ENCODE data around the gene CRTC2.

The CRTC2 gene

DNA sequence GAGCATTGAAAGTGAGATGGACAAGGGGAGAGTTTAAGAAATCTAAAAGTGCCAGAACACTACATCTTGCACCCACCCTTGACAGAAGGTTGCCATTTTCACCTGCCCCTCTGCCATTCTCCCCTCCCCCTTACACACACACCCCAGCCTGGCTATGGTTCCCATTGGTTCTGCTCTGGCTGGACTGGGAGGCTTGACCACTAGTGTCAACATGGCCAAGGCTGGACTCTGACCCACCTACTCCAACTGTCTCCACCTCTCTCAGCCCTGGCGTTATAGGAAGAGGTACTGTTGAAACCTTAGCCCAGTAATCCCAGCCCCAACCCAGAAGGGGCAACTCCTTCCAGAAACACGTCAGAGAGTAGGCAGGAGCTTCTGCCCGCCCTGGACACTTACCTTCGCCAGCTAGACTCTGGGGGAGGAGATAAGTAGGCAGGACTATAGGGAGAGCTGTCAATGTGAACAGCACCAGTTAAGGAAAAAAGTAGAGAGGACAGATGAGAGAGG lies 4.5 kb downstream of the CRTC2 start (continued):
- no peak for TF ChIP-seq ZNF565 (CRISPR knock-in tag; conservative IDR thresholded peaks at IDR 0.05; ENCODE audit: low read depth)

DNA sequence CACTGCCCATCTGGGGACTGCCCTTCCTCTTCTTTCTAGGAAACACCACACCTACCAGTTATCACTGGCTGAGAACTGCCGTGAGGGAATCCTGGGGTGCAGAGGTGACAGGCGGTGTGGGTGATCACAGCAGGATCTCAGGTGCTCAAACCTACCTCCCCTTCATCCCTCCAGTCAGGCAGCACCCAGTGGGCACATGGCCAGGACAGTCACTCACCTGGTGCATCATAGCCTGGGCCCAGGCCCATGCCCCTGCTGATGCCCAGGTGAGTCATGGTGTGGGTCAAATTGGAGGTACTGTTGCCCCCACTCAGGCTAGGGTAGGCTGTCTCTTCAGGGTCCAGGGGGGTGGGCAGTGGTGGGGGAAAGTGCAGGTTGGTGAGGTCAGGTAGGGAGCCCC lies 6.6 kb downstream of the CRTC2 start:
- TF ChIP-seq TSHZ2 (CRISPR knock-in tag; IDR thresholded peaks at IDR 0.05) (no peak), TOX (CRISPR knock-in tag; IDR thresholded peaks at IDR 0.05; ENCODE audit: borderline replicate concordance) (no peak), ZFP30 (CRISPR knock-in tag; IDR thresholded peaks at IDR 0.05) (no peak), ARNTL (CRISPR knock-in tag; IDR thresholded peaks at IDR 0.05; ENCODE audit: borderline replicate concordance, low read depth) (no peak), RARB (CRISPR knock-in tag; IDR thresholded peaks at IDR 0.05) (no peak)
- TF ChIP-seq, protein P1, sequence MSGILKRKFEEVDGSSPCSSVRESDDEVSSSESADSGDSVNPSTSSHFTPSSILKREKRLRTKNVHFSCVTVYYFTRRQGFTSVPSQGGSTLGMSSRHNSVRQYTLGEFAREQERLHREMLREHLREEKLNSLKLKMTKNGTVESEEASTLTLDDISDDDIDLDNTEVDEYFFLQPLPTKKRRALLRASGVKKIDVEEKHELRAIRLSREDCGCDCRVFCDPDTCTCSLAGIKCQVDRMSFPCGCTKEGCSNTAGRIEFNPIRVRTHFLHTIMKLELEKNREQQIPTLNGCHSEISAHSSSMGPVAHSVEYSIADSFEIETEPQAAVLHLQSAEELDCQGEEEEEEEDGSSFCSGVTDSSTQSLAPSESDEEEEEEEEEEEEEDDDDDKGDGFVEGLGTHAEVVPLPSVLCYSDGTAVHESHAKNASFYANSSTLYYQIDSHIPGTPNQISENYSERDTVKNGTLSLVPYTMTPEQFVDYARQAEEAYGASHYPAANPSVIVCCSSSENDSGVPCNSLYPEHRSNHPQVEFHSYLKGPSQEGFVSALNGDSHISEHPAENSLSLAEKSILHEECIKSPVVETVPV (CRISPR knock-in tag; IDR thresholded peaks at IDR 0.05), result no peak
- TF ChIP-seq, protein P2, sequence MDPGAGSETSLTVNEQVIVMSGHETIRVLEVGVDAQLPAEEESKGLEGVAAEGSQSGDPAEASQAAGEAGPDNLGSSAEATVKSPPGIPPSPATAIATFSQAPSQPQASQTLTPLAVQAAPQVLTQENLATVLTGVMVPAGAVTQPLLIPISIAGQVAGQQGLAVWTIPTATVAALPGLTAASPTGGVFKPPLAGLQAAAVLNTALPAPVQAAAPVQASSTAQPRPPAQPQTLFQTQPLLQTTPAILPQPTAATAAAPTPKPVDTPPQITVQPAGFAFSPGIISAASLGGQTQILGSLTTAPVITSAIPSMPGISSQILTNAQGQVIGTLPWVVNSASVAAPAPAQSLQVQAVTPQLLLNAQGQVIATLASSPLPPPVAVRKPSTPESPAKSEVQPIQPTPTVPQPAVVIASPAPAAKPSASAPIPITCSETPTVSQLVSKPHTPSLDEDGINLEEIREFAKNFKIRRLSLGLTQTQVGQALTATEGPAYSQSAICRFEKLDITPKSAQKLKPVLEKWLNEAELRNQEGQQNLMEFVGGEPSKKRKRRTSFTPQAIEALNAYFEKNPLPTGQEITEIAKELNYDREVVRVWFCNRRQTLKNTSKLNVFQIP (CRISPR knock-in tag; IDR thresholded peaks at IDR 0.05; ENCODE audit: borderline replicate concordance, low read depth), result no peak
- TF ChIP-seq, protein P3, sequence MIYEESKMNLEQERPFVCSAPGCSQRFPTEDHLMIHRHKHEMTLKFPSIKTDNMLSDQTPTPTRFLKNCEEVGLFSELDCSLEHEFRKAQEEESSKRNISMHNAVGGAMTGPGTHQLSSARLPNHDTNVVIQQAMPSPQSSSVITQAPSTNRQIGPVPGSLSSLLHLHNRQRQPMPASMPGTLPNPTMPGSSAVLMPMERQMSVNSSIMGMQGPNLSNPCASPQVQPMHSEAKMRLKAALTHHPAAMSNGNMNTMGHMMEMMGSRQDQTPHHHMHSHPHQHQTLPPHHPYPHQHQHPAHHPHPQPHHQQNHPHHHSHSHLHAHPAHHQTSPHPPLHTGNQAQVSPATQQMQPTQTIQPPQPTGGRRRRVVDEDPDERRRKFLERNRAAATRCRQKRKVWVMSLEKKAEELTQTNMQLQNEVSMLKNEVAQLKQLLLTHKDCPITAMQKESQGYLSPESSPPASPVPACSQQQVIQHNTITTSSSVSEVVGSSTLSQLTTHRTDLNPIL (CRISPR knock-in tag; IDR thresholded peaks at IDR 0.05; ENCODE audit: low read depth), result no peak
- TF ChIP-seq, protein P4, sequence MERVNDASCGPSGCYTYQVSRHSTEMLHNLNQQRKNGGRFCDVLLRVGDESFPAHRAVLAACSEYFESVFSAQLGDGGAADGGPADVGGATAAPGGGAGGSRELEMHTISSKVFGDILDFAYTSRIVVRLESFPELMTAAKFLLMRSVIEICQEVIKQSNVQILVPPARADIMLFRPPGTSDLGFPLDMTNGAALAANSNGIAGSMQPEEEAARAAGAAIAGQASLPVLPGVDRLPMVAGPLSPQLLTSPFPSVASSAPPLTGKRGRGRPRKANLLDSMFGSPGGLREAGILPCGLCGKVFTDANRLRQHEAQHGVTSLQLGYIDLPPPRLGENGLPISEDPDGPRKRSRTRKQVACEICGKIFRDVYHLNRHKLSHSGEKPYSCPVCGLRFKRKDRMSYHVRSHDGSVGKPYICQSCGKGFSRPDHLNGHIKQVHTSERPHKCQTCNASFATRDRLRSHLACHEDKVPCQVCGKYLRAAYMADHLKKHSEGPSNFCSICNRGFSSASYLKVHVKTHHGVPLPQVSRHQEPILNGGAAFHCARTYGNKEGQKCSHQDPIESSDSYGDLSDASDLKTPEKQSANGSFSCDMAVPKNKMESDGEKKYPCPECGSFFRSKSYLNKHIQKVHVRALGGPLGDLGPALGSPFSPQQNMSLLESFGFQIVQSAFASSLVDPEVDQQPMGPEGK (CRISPR knock-in tag; IDR thresholded peaks at IDR 0.05; ENCODE audit: borderline replicate concordance), result no peak
- no peak for ATAC-seq

DNA sequence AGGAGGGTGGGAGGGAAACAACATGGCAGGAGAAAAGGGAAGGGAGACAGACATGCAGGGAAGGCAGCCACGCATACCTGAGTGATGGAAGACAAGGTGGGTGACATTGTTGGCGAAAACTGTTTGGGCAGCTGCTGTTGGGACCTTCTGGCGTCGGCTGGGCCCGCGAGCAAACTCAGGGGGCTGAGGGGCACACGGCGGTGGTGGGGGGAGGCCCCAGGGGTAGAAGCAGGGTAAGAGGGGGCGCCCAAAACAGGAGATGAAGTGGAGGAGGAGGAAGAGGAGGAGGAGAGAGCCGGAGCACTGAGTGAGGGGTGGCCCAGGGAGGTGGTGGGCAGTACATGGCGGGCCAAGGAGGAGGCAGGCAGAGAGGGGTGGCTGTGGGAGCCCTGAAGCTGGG lies 7.2 kb downstream of the CRTC2 start:
- no peak for TF ChIP-seq OSR1 (CRISPR knock-in tag; IDR thresholded peaks at IDR 0.05)
- TF ChIP-seq BACH2 (CRISPR knock-in tag; IDR thresholded peaks at IDR 0.05; ENCODE audit: borderline replicate concordance), result no peak
- TF ChIP-seq ISL1 (CRISPR knock-in tag; IDR thresholded peaks at IDR 0.05), result no peak
- no peak for TF ChIP-seq CSDC2 (CRISPR knock-in tag; IDR thresholded peaks at IDR 0.05)
- TF ChIP-seq, protein P4 (CRISPR knock-in tag; IDR thresholded peaks at IDR 0.05; ENCODE audit: borderline replicate concordance), result no peak
- TF ChIP-seq RARB (CRISPR knock-in tag; IDR thresholded peaks at IDR 0.05), result no peak
- no peak for TF ChIP-seq SNAI2 (CRISPR knock-in tag; IDR thresholded peaks at IDR 0.05)
- TF ChIP-seq, protein P1 (CRISPR knock-in tag; IDR thresholded peaks at IDR 0.05), result no peak
- TF ChIP-seq, protein P3 (CRISPR knock-in tag; IDR thresholded peaks at IDR 0.05; ENCODE audit: low read depth), result no peak
- TF ChIP-seq TCF4 (CRISPR knock-in tag; IDR thresholded peaks at IDR 0.05; ENCODE audit: borderline replicate concordance), result no peak
- no peak for TF ChIP-seq ZNF70 (CRISPR knock-in tag; IDR thresholded peaks at IDR 0.05)
- no peak for TF ChIP-seq ARNTL (CRISPR knock-in tag; IDR thresholded peaks at IDR 0.05; ENCODE audit: borderline replicate concordance, low read depth)
- TF ChIP-seq, protein P2 (CRISPR knock-in tag; IDR thresholded peaks at IDR 0.05; ENCODE audit: borderline replicate concordance, low read depth), result no peak
- TF ChIP-seq PPARA (CRISPR knock-in tag; IDR thresholded peaks at IDR 0.05; ENCODE audit: borderline replicate concordance), result no peak
- TF ChIP-seq ZNF8 (CRISPR knock-in tag; IDR thresholded peaks at IDR 0.05), result no peak
- TF ChIP-seq TOX (CRISPR knock-in tag; IDR thresholded peaks at IDR 0.05; ENCODE audit: borderline replicate concordance), result no peak
- no peak for TF ChIP-seq ESRRG (CRISPR knock-in tag; IDR thresholded peaks at IDR 0.05)
- ATAC-seq, result no peak
